Gastrocnemius medialis (tissue), 4 donors: ENCODE measurements around the gene COL24A1.

Experiments
- POLR2A ChIP-seq, 2 donors: fragments of 450-650 bp; IDR thresholded peaks; one replicate each; pipeline ENCODE4 v1.6.1; 2017; ENCODE audit warnings: antibody characterized with exemption in 2 of 2, mild to moderate bottlenecking in 2 of 2, moderate library complexity in 2 of 2
- TF ChIP-seq, protein P1 (sequence below), 5 experiments: fragments of 450-650 bp in 3 of 5; fragments of 200-600 bp in 2 of 5; sonication (generic) in 2 of 5; IDR thresholded peaks in 4 of 5; conservative IDR thresholded peaks in 1 of 5; 1 replicate in 4 of 5; 2 replicates in 1 of 5; pipeline ENCODE4 v1.5.1; 2016 to 2019; ENCODE audit warnings: antibody characterized with exemption in 5 of 5, mild to moderate bottlenecking in 3 of 5, moderate library complexity in 3 of 5

DNA sequence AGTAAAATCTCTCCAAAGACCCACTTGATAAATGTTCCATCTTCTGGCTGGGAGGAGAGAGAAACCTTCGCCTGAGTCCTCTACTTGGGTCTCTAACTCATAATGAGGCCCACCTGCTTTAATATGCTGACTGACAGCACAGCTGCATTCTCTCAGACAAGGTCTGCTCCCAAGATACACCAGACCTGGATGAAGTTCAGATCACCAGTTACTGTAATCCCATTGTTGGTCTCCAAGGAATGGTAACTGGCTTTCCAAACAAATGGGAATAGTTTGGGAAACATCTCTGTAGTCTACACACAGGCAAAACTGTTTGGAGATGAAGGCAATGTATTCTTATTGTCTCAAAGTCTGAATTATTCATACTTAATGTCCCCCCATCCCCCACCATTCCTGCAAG, 27.9 kb upstream of the COL24A1 start:
- TF ChIP-seq, protein P1, sequence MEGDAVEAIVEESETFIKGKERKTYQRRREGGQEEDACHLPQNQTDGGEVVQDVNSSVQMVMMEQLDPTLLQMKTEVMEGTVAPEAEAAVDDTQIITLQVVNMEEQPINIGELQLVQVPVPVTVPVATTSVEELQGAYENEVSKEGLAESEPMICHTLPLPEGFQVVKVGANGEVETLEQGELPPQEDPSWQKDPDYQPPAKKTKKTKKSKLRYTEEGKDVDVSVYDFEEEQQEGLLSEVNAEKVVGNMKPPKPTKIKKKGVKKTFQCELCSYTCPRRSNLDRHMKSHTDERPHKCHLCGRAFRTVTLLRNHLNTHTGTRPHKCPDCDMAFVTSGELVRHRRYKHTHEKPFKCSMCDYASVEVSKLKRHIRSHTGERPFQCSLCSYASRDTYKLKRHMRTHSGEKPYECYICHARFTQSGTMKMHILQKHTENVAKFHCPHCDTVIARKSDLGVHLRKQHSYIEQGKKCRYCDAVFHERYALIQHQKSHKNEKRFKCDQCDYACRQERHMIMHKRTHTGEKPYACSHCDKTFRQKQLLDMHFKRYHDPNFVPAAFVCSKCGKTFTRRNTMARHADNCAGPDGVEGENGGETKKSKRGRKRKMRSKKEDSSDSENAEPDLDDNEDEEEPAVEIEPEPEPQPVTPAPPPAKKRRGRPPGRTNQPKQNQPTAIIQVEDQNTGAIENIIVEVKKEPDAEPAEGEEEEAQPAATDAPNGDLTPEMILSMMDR (IDR thresholded peaks at IDR 0.05 in 4 of 5, conservative IDR thresholded peaks at IDR 0.05 in 1 of 5), result no peak
- no peak for TF ChIP-seq POLR2A (IDR thresholded peaks at IDR 0.05)
